ENCODE data around the gene C20orf204. TPM values are rescaled to one million over a fixed set of nuclear protein-coding genes. Genes with fewer than 3 reads are reported as not detected.
A peak's percentile ranks its signal among the peaks of the same experiment; 100 is the strongest.

C20orf204 gene
- total RNA-seq, 3 donors from 2014 or later (not counting 1 experiment from before 2014, with no cell fraction given) = 4.3 to 5.5 (median 5.3) TPM

GRCh38 chr20:64049060-64049877 is 13.3 kb downstream of the C20orf204 start, which contains the start of gene SOX18:
SOX18 (minus strand) TSS chr20:64049639; CDS start chr20:64049516, 123 bp downstream.
- Mint-ChIP-seq H3K4me1 (peaks cover 0 to 3% of the 10 kb centered on the region in 2 donors), H3K27me3 (ENCODE audit: low read depth in 2 of 2) (peaks cover 22 to 35% of the 10 kb centered on the region in 2 donors), H3K36me3 (no peaks in the 10 kb centered on the region), H3K27ac (no peak within 1 kb of the TSS), H3K4me3 (no peak within 1 kb of the TSS), H3K9me3 (no peaks in the 10 kb centered on the region)
- DNase-seq (peak in 1 of 2 donors; percentile 58), ATAC-seq (peak; percentile 45 to 71 (median 64))
- H3K36me3 ChIP-seq (ENCODE audit: control insufficient read depth, insufficient read depth, low read length) = no peaks in the 10 kb centered on the region
- WGBS (ENCODE audit: insufficient coverage) = under 1% methylated on average over 99 of the region's 111 CpGs
- intact Hi-C loops (cut with micrococcal nuclease) = no loop called here
- H3K4me3 ChIP-seq (ENCODE audit: low read length) = no peak within 1 kb of the TSS
- peaks cover 27% of the 10 kb centered on the region for H3K27me3 ChIP-seq (ENCODE audit: control insufficient read depth, insufficient read depth, low read length)
- H3K9me3 ChIP-seq (ENCODE audit: control insufficient read depth, insufficient read depth, low read length) = no peaks in the 10 kb centered on the region
- no peak within 1 kb of the TSS for H3K27ac ChIP-seq (ENCODE audit: low read length)
- H3K4me1 ChIP-seq (ENCODE audit: control insufficient read depth, insufficient read depth, low read length) = peaks cover 7% of the 10 kb centered on the region
- TF ChIP-seq CTCF (IDR thresholded peaks at IDR 0.05) = no peak

GRCh38 chr20:64049878-64050260 is 13.9 kb downstream of the C20orf204 start:
- Mint-ChIP-seq H3K27ac (no peak overlapping the region), H3K36me3 (no peaks in the 10 kb centered on the region), H3K4me1 (peaks cover 0 to 3% of the 10 kb centered on the region in 2 donors), H3K27me3 (ENCODE audit: low read depth in 2 of 2) (peaks cover 22 to 35% of the 10 kb centered on the region in 2 donors), H3K9me3 (no peaks in the 10 kb centered on the region), H3K4me3 (no peak overlapping the region)
- Histone ChIP-seq H3K4me3 (ENCODE audit: low read length) (no peak overlapping the region), H3K4me1 (ENCODE audit: control insufficient read depth, insufficient read depth, low read length) (peaks cover 7% of the 10 kb centered on the region), H3K27ac (ENCODE audit: low read length) (no peak overlapping the region), H3K27me3 (ENCODE audit: control insufficient read depth, insufficient read depth, low read length) (peaks cover 27% of the 10 kb centered on the region), H3K9me3 (ENCODE audit: control insufficient read depth, insufficient read depth, low read length) (no peaks in the 10 kb centered on the region), H3K36me3 (ENCODE audit: control insufficient read depth, insufficient read depth, low read length) (no peaks in the 10 kb centered on the region)
- intact Hi-C loops (cut with micrococcal nuclease) = no loop called here
- no peak for DNase-seq
- TF ChIP-seq CTCF (IDR thresholded peaks at IDR 0.05) = no peak
- ATAC-seq = no peak
- 30% methylated on average over 16 of the region's 16 CpGs for WGBS (ENCODE audit: insufficient coverage)

GRCh38 chr20:64050261-64051032 is 14.5 kb downstream of the C20orf204 start:
- no peak for TF ChIP-seq CTCF (IDR thresholded peaks at IDR 0.05)
- 70% methylated on average over 23 of the region's 23 CpGs for WGBS (ENCODE audit: insufficient coverage)
- Histone ChIP-seq H3K27me3 (ENCODE audit: control insufficient read depth, insufficient read depth, low read length) (peaks cover 27% of the 10 kb centered on the region), H3K36me3 (ENCODE audit: control insufficient read depth, insufficient read depth, low read length) (no peaks in the 10 kb centered on the region), H3K4me3 (ENCODE audit: low read length) (no peak overlapping the region), H3K27ac (ENCODE audit: low read length) (no peak overlapping the region), H3K9me3 (ENCODE audit: control insufficient read depth, insufficient read depth, low read length) (no peaks in the 10 kb centered on the region), H3K4me1 (ENCODE audit: control insufficient read depth, insufficient read depth, low read length) (peaks cover 7% of the 10 kb centered on the region)
- H3K27me3 Mint-ChIP-seq (ENCODE audit: low read depth in 2 of 2) = peaks cover 22 to 40% of the 10 kb centered on the region in 2 donors
- no peaks in the 10 kb centered on the region for H3K9me3 Mint-ChIP-seq
- ATAC-seq (no peak), DNase-seq (no peak)
- H3K4me1 Mint-ChIP-seq = peaks cover 0 to 8% of the 10 kb centered on the region in 2 donors
- H3K4me3 Mint-ChIP-seq = no peak overlapping the region
- intact Hi-C loops (cut with micrococcal nuclease) = no loop called here
- no peak overlapping the region for H3K27ac Mint-ChIP-seq
- H3K36me3 Mint-ChIP-seq = no peaks in the 10 kb centered on the region
